H1 (cell line): Measurements from ENCODE around the gene FRRS1.

ENCODE experiments used
- CHD2 ChIP-seq: IDR thresholded peaks from 2 replicates; pipeline ENCODE4 v1.6.1; 2012; ENCODE audit warnings: low read length, improper control_type of control experiment
- EGR1 ChIP-seq: IDR thresholded peaks from 2 replicates; pipeline ENCODE4 v1.6.1; 2011; ENCODE audit warnings: low read depth, low read length, borderline replicate concordance
- JUND ChIP-seq: IDR thresholded peaks from 2 replicates; pipeline ENCODE4 v1.6.1; 2011; ENCODE audit warnings: mild to moderate bottlenecking, improper control_type of control experiment, low read length
- KDM1A ChIP-seq: fragments of 200-600, 300-600 bp; sonication (generic); IDR thresholded peaks from 2 replicates; pipeline ENCODE4 v1.7.1; 2016; ENCODE audit warnings: mild to moderate bottlenecking, low read length, borderline replicate concordance
- TBP ChIP-seq: IDR thresholded peaks from 2 replicates; pipeline ENCODE4 v1.6.1; 2011; ENCODE audit warnings: low read depth, low read length, improper control_type of control experiment

GRCh38 chr1:99661780-99662179 is 104.7 kb downstream of the FRRS1 start:
- TF ChIP-seq JUND: no peak
- TF ChIP-seq EGR1: no peak
- TF ChIP-seq CHD2: no peak
- TF ChIP-seq KDM1A: no peak
- no peak for TF ChIP-seq TBP
